Caco-2 (cell line): ENCODE measurements around the gene ANKRD44. TPM values are rescaled to one million over a fixed set of nuclear protein-coding genes. Genes with fewer than 3 reads are reported as not detected.

Experiments used
- BruUV-seq: library from RNA; stranded (reverse); fragments of 400-500 nt; replicated peaks from 2 replicates; lab custom pipeline; 2021; lab: Mats Ljungman, UMichigan
- CTCF ChIA-PET: fragments of 300-600 bp; sonication (Branson Sonifier 250); formaldehyde crosslinking; loops from one replicate; lab custom pipeline; 2022; ENCODE audit warnings: antibody characterized with exemption; lab: Charles Lee
- POLR2A ChIA-PET: fragments of 300-600 bp; sonication (Branson Sonifier 250); formaldehyde crosslinking; loops from one replicate; lab custom pipeline; 2022; ENCODE audit warnings: antibody characterized with exemption; lab: Charles Lee
- DNase-seq, 2 experiments: peaks; one replicate each; pipeline versions ENCODE4 v3.0.0 to v3.0.0-alpha.2; 2020 to 2022
- H3K27me3 ChIP-seq: replicated peaks from 2 replicates; pipeline ENCODE4 v1.6.0; 2011; ENCODE audit warnings: low read length; ENCODE audit not compliant: control insufficient read depth, insufficient read depth
- H3K36me3 ChIP-seq: 2 replicates; pipeline ENCODE4 v1.5.1; 2011; ENCODE audit warnings: low read length; ENCODE audit not compliant: control insufficient read depth, insufficient read depth
- H3K4me1 ChIP-seq: fragments of 250-450 bp; sonication (Bioruptor Pico); 2 replicates; pipeline ENCODE4 v1.5.1; 2020; ENCODE audit warnings: mild to moderate bottlenecking
- H3K4me3 ChIP-seq: 2 replicates; pipeline ENCODE4 v1.5.1; 2011; ENCODE audit warnings: low read depth, mild to moderate bottlenecking, control low read depth, low read length
- H3K9me3 ChIP-seq: fragments of 250-450 bp; sonication (Bioruptor Pico); 2 replicates; pipeline ENCODE4 v1.5.1; 2020; ENCODE audit warnings: mild to moderate bottlenecking, moderate library complexity
- H3K27ac Mint-ChIP-seq: one replicate; pipeline ENCODE4 v1.8.0; 2022; ENCODE audit warnings: mixed read lengths; ENCODE audit not compliant: unreplicated experiment
- H3K27me3 Mint-ChIP-seq: one replicate; pipeline ENCODE4 v1.8.0; 2022; ENCODE audit warnings: mixed read lengths; ENCODE audit not compliant: insufficient read depth, unreplicated experiment
- H3K36me3 Mint-ChIP-seq: one replicate; pipeline ENCODE4 v1.8.0; 2022; ENCODE audit warnings: mild to moderate bottlenecking, mixed read lengths; ENCODE audit not compliant: insufficient read depth, unreplicated experiment
- H3K4me1 Mint-ChIP-seq: one replicate; pipeline ENCODE4 v1.8.0; 2022; ENCODE audit warnings: low read depth, mixed read lengths; ENCODE audit not compliant: unreplicated experiment
- H3K4me3 Mint-ChIP-seq: one replicate; pipeline ENCODE4 v1.8.0; 2022; ENCODE audit warnings: mild to moderate bottlenecking, moderate library complexity, mixed read lengths; ENCODE audit not compliant: unreplicated experiment
- H3K9me3 Mint-ChIP-seq: one replicate; pipeline ENCODE4 v1.8.0; 2022; ENCODE audit warnings: mixed read lengths; ENCODE audit not compliant: unreplicated experiment
- CTCF ChIP-seq, 2 experiments: fragments of 200-600 bp in 1 of 2; IDR thresholded peaks; 1 replicate in 1 of 2; 2 replicates in 1 of 2; pipeline versions ENCODE4 v1.5.1 to v1.8.0; 2011 to 2022; ENCODE audit warnings: antibody characterized with exemption in 1 of 2, control low read depth in 1 of 2, inconsistent platforms in 1 of 2, low read depth in 1 of 2, low read length in 1 of 2, mild to moderate bottlenecking in 1 of 2, moderate library complexity in 1 of 2; ENCODE audit not compliant: insufficient read depth in 1 of 2, severe bottlenecking in 1 of 2, unreplicated experiment in 1 of 2
- intact Hi-C: fragments of 100-400 bp; cut with micrococcal nuclease; formaldehyde crosslinking; loops from one replicate; pipeline ENCODE4 v1.10.0; 2022; ENCODE audit not compliant: unreplicated experiment
- total RNA-seq: library from RNA; stranded (reverse); gene quantifications from 2 replicates; pipeline ENCODE4 v1.2.3, GENCODE V29; 2022

Gene ANKRD44
- total RNA-seq, 1 experiment from 2014 or later, result 1.0 TPM

DNA sequence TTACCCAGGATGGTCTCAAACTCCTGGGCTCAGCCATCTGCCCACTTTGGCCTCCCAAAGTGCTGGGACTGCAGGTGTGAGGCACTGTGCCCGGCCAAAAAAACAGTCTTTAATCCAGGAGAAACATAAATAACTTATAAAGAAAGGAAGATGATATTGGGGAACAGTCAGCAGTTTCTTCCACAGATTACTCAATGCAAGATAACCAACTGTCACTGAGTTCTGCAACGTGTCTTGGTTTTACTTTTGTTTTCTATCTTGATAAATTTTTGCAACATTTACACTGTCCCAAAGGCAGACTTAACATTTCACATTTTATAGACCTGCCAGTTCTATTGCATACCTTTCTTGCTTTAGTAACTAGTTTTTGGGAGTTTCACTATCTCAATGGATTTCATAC is 71.1 kb downstream of the ANKRD44 start:
- intact Hi-C loops, result no loop called here
- H3K9me3 Mint-ChIP-seq, result no peaks in the 10 kb centered on the region
- Histone ChIP-seq H3K4me3 (no peak overlapping the region), H3K9me3 (no peaks in the 10 kb centered on the region), H3K27me3 (no peaks in the 10 kb centered on the region), H3K36me3 (no peaks in the 10 kb centered on the region), H3K4me1 (no peaks in the 10 kb centered on the region)
- no peak overlapping the region for H3K27ac Mint-ChIP-seq
- no peaks in the 10 kb centered on the region for H3K4me1 Mint-ChIP-seq
- peaks cover 10% of the 10 kb centered on the region for H3K27me3 Mint-ChIP-seq
- no peaks in the 10 kb centered on the region for H3K36me3 Mint-ChIP-seq
- POLR2A ChIA-PET, result no interaction called here
- H3K4me3 Mint-ChIP-seq, result no peak overlapping the region
- DNase-seq, result no peak
- CTCF ChIA-PET, result no interaction called here
- no peak for TF ChIP-seq CTCF (IDR thresholded peaks at IDR 0.05; ENCODE audit: insufficient read depth in 1 of 2, low read depth in 1 of 2, low read length in 1 of 2, severe bottlenecking in 1 of 2, unreplicated experiment in 1 of 2)
- BruUV-seq, result no TSS peak

GRCh38 chr2:197238043-197238365 is 72.6 kb downstream of the ANKRD44 start:
- DNase-seq, result no peak
- intact Hi-C loops, result no loop called here
- H3K27me3 ChIP-seq, result no peaks in the 10 kb centered on the region
- no peak overlapping the region for H3K4me3 ChIP-seq
- POLR2A ChIA-PET, result no interaction called here
- no peaks in the 10 kb centered on the region for H3K4me1 Mint-ChIP-seq
- H3K27ac Mint-ChIP-seq, result no peak overlapping the region
- no peak overlapping the region for H3K4me3 Mint-ChIP-seq
- no peak for TF ChIP-seq CTCF (IDR thresholded peaks at IDR 0.05; ENCODE audit: insufficient read depth in 1 of 2, low read depth in 1 of 2, low read length in 1 of 2, severe bottlenecking in 1 of 2, unreplicated experiment in 1 of 2)
- H3K27me3 Mint-ChIP-seq, result peaks cover 11% of the 10 kb centered on the region
- CTCF ChIA-PET, result no interaction called here
- H3K4me1 ChIP-seq, result no peaks in the 10 kb centered on the region
- no peaks in the 10 kb centered on the region for H3K9me3 ChIP-seq
- no peaks in the 10 kb centered on the region for H3K36me3 Mint-ChIP-seq
- BruUV-seq, result no TSS peak
- H3K36me3 ChIP-seq, result no peaks in the 10 kb centered on the region
- no peaks in the 10 kb centered on the region for H3K9me3 Mint-ChIP-seq

DNA sequence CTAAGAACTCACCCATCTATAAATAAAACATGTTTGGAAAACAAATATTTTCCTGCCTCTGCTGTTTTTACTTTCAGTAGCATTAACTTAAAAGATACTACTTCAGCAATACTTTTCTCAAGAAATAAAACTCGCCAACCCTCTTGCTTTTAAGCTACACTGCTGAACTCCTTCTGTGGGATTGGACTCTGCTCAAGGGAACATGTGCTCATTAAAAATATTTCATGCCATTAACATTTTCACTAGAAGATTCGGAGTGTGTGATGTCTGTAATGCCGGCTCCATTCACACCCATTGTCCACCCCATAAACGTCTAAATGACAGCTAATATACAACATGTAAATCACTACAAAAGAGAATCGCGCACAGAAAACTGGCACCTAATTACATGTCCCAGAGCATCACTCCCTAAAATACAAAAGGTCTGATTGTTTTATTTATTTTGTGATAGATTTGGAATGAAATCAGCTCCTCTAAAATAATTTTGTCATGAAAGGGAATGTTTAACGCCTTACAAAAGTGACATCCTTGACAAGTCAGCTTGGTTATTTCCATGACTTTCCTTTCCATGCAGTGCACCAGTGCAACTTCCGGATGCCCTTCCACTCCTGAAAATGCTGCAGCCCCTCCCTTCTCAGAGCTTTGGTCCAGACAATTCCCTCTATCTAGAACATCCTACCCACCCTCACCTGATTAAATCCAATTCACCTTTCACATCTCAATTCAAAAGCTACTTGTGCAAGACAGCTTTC is 73.1 kb downstream of the ANKRD44 start:
- H3K36me3 Mint-ChIP-seq, result no peaks in the 10 kb centered on the region
- no peak overlapping the region for H3K4me3 Mint-ChIP-seq
- Histone ChIP-seq H3K27me3 (no peaks in the 10 kb centered on the region), H3K36me3 (no peaks in the 10 kb centered on the region), H3K4me1 (no peaks in the 10 kb centered on the region), H3K4me3 (no peak overlapping the region), H3K9me3 (no peaks in the 10 kb centered on the region)
- no TSS peak for BruUV-seq
- ChIA-PET POLR2A (no interaction called here), CTCF (no interaction called here)
- DNase-seq, result no peak
- H3K9me3 Mint-ChIP-seq, result no peaks in the 10 kb centered on the region
- peaks cover 11% of the 10 kb centered on the region for H3K27me3 Mint-ChIP-seq
- intact Hi-C loops, result no loop called here
- TF ChIP-seq CTCF (IDR thresholded peaks at IDR 0.05; ENCODE audit: insufficient read depth in 1 of 2, low read depth in 1 of 2, low read length in 1 of 2, severe bottlenecking in 1 of 2, unreplicated experiment in 1 of 2), result no peak
- no peak overlapping the region for H3K27ac Mint-ChIP-seq
- H3K4me1 Mint-ChIP-seq, result no peaks in the 10 kb centered on the region
